ENCODE results near the gene HRH1. TPM values are rescaled to one million over a fixed set of nuclear protein-coding genes. Genes with fewer than 3 reads are reported as not detected.

Gene HRH1
- total and polyA plus RNA-seq, 2 experiments from 2014 or later, result not detected

- no peak overlapping the region for H3K4me3 Mint-ChIP-seq
- no peak overlapping the region for H3K27ac Mint-ChIP-seq
- Histone ChIP-seq H4K20me1 (replicated peaks; ENCODE audit: insufficient read depth) (no peaks in the 10 kb centered on the region), H2AFZ (no peak overlapping the region), H3K36me3 (ENCODE audit: insufficient read depth) (no peaks in the 10 kb centered on the region), H3K27ac (ENCODE audit: low read depth) (no peak overlapping the region), H3K4me2 (no peak overlapping the region), H3K4me1 (ENCODE audit: insufficient read depth) (no peaks in the 10 kb centered on the region), H3K27me3 (ENCODE audit: insufficient read depth) (no peaks in the 10 kb centered on the region), H3K79me2 (replicated peaks; ENCODE audit: insufficient read depth) (no peaks in the 10 kb centered on the region), H3K4me3 (no peak overlapping the region), H3K9me2 (ENCODE audit: insufficient read depth) (no peaks in the 10 kb centered on the region), H3F3A (replicated peaks; ENCODE audit: low read depth) (no peaks in the 10 kb centered on the region)
- H3K9me3 Mint-ChIP-seq, result no peaks in the 10 kb centered on the region
- no peak for TF ChIP-seq EZH2phosphoT487 (IDR thresholded peaks at IDR 0.05; ENCODE audit: unreplicated experiment)
- TF ChIP-seq EZH2 (IDR thresholded peaks at IDR 0.05; ENCODE audit: low read depth, unreplicated experiment), result no peak
- no peak for TF ChIP-seq ZNF114 (CRISPR knock-in tag; IDR thresholded peaks at IDR 0.05)
- TF ChIP-seq CTCF (conservative IDR thresholded peaks at IDR 0.05; ENCODE audit: low read depth in 2 of 2), result no peak
- no peak for TF ChIP-seq ZNF462 (CRISPR knock-in tag; IDR thresholded peaks at IDR 0.05)
- no peak for TF ChIP-seq ETS1 (IDR thresholded peaks at IDR 0.05)
- no peak for TF ChIP-seq REST (IDR thresholded peaks at IDR 0.05; ENCODE audit: unreplicated experiment)
- TF ChIP-seq POLR2AphosphoS5 (IDR thresholded peaks at IDR 0.05; ENCODE audit: low read depth), result no peak
- no peak for TF ChIP-seq STAT1 (IDR thresholded peaks at IDR 0.05; ENCODE audit: unreplicated experiment)
- no peak for TF ChIP-seq JUNB (IDR thresholded peaks at IDR 0.05; ENCODE audit: unreplicated experiment)
- no peak for TF ChIP-seq CREB1 (CRISPR knock-in tag; IDR thresholded peaks at IDR 0.05; ENCODE audit: low read depth)
- no peak for TF ChIP-seq NANOG (IDR thresholded peaks at IDR 0.05; ENCODE audit: borderline replicate concordance)
- H3K4me1 Mint-ChIP-seq, result no peaks in the 10 kb centered on the region
- no peaks in the 10 kb centered on the region for H3K36me3 Mint-ChIP-seq (ENCODE audit: low read depth)
- ATAC-seq (no peak), DNase-seq (ENCODE audit: low spot score) (no peak)
- peaks cover 2% of the 10 kb centered on the region for H3K27me3 Mint-ChIP-seq (ENCODE audit: insufficient read depth, low read depth, poor library complexity)
Measured at GRCh38 chr3:11228041-11228440, 73.7 kb downstream of the HRH1 start.
